BE2C (cell line): ENCODE data around the gene PLCB1.
"Not testable (repeated sequence)": the region's sequence is repeated elsewhere in the genome, so short reads cannot be mapped to it uniquely, and the experiment has no call there.

Experiments used
- DNase-seq: peaks from one replicate; pipeline ENCODE4 v3.0.0-alpha.2; 2020
- H3K27me3 ChIP-seq: fragments of 250-450 bp; sonication (Bioruptor Pico); 2 replicates; pipeline ENCODE4 v1.5.1; 2020; ENCODE audit warnings: mild to moderate bottlenecking
- H3K36me3 ChIP-seq: fragments of 250-450 bp; sonication (Bioruptor Pico); 2 replicates; pipeline ENCODE4 v1.5.1; 2020; ENCODE audit warnings: mild to moderate bottlenecking
- H3K4me1 ChIP-seq: fragments of 250-450 bp; sonication (Bioruptor Pico); 2 replicates; pipeline ENCODE4 v1.5.1; 2020
- H3K4me3 ChIP-seq: 2 replicates; pipeline ENCODE4 v1.5.1; 2011; ENCODE audit warnings: low read depth, low read length
- H3K9me3 ChIP-seq: fragments of 250-450 bp; sonication (Bioruptor Pico); 2 replicates; pipeline ENCODE4 v1.5.1; 2020
- TF ChIP-seq, protein P1 (sequence below): IDR thresholded peaks from 2 replicates; pipeline ENCODE4 v1.5.1; 2012; ENCODE audit warnings: mild to moderate bottlenecking, low read depth, low read length

Gene PLCB1

GRCh38 chr20:8373579-8373978 is 241.5 kb downstream of the PLCB1 start:
- Histone ChIP-seq H3K4me1 (peaks cover 17% of the 10 kb centered on the region), H3K27me3 (no peaks in the 10 kb centered on the region), H3K36me3 (peaks cover 3% of the 10 kb centered on the region; the same call in 1 of the 2 replicates), H3K4me3 (no peak overlapping the region), H3K9me3 (no peaks in the 10 kb centered on the region; the same call in 1 of the 2 replicates)
- TF ChIP-seq, protein P1, sequence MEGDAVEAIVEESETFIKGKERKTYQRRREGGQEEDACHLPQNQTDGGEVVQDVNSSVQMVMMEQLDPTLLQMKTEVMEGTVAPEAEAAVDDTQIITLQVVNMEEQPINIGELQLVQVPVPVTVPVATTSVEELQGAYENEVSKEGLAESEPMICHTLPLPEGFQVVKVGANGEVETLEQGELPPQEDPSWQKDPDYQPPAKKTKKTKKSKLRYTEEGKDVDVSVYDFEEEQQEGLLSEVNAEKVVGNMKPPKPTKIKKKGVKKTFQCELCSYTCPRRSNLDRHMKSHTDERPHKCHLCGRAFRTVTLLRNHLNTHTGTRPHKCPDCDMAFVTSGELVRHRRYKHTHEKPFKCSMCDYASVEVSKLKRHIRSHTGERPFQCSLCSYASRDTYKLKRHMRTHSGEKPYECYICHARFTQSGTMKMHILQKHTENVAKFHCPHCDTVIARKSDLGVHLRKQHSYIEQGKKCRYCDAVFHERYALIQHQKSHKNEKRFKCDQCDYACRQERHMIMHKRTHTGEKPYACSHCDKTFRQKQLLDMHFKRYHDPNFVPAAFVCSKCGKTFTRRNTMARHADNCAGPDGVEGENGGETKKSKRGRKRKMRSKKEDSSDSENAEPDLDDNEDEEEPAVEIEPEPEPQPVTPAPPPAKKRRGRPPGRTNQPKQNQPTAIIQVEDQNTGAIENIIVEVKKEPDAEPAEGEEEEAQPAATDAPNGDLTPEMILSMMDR = no peak
- no peak for DNase-seq

DNA sequence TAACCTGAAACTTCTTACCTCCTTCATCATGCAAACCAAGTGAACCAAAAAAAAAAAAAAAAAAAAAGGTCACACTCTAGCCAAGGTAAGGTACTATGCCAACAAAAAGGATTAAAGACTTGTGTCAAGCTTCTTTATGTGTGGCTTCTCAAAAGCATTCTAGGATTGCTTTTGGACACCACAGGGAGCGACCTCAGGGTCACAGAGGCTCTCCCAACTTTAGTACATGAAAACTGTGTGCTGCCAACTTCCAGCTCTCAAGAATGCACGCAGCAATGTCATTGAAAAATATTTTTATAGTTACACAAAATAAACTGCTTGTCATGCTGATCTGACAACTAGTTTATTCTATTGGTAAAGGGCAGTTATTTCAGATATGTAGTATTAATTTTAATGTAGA is 243.8 kb downstream of the PLCB1 start:
- no peak for DNase-seq
- Histone ChIP-seq H3K9me3 (no peaks in the 10 kb centered on the region; the same call in 1 of the 2 replicates), H3K4me3 (no peak overlapping the region), H3K36me3 (peaks cover 3% of the 10 kb centered on the region; the same call in 1 of the 2 replicates), H3K4me1 (peaks cover 14% of the 10 kb centered on the region), H3K27me3 (no peaks in the 10 kb centered on the region)
- TF ChIP-seq, protein P1 = no peak

DNA sequence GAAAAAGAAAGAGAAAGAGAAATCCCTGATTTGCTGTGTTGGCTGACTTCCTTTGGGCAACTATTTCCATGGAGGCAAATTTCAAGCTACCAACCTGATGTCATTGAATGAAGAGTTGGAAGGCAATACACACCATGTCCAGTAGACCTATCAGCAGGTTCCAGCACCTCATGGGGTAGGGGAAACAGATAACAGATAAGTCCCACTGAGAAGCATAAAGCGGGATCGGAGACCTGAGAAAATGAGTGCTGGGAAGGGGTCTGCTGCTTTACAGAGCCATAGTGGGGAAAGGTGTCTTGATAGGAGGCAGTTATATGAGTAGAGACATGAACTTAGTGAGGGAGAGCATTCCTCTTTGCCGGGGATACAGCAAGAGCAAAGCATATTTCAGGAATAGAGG is 244.9 kb downstream of the PLCB1 start:
- TF ChIP-seq, protein P1 = no peak
- Histone ChIP-seq H3K4me3 (no peak overlapping the region), H3K4me1 (peaks cover 7% of the 10 kb centered on the region), H3K36me3 (peaks cover 3% of the 10 kb centered on the region; the same call in 1 of the 2 replicates), H3K27me3 (no peaks in the 10 kb centered on the region), H3K9me3 (no peaks in the 10 kb centered on the region; the same call in 1 of the 2 replicates)
- DNase-seq = no peak

- not testable (repeated sequence) for H3K4me1 ChIP-seq, H3K36me3 ChIP-seq, DNase-seq, H3K9me3 ChIP-seq, H3K27me3 ChIP-seq, H3K4me3 ChIP-seq
Measured at GRCh38 chr20:8379125-8379524, 247.1 kb downstream of the PLCB1 start.

- Histone ChIP-seq H3K4me1 (peaks cover 48% of the 10 kb centered on the region), H3K4me3 (no peak overlapping the region), H3K9me3 (no peaks in the 10 kb centered on the region), H3K27me3 (no peaks in the 10 kb centered on the region), H3K36me3 (no peaks in the 10 kb centered on the region)
- peak; percentile 96 for DNase-seq
- TF ChIP-seq, protein P1 = no peak
Measured at GRCh38 chr20:8385247-8385646, 253.2 kb downstream of the PLCB1 start.

DNA sequence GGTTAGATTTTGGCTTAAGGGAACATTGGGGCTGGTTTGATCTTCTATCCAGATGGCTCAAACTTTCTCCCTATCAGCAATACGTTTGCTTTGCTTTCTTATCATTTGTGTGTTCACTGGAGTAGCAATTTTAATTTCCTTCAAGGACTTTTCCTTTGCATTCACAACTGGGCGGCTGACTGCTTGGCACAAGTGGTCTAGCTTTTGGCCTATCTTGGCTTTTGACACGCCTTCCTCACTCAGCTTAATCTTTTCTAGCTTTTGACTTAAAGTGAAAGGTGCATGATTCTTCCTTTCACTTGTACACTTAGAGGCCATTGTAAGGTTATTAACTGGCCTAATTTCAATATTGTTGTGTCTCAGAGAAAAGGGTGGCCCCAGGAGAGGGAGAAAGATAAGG is 254.9 kb downstream of the PLCB1 start:
- H3K4me1 ChIP-seq = peaks cover 57% of the 10 kb centered on the region
- DNase-seq = no peak
- H3K27me3 ChIP-seq = no peaks in the 10 kb centered on the region
- H3K4me3 ChIP-seq = no peak overlapping the region
- no peaks in the 10 kb centered on the region for H3K36me3 ChIP-seq
- TF ChIP-seq, protein P1 = no peak
- no peaks in the 10 kb centered on the region for H3K9me3 ChIP-seq

GRCh38 chr20:8388141-8388540 is 256.1 kb downstream of the PLCB1 start:
- H3K9me3 ChIP-seq = no peaks in the 10 kb centered on the region
- H3K36me3 ChIP-seq = no peaks in the 10 kb centered on the region
- DNase-seq = no peak
- H3K27me3 ChIP-seq = no peaks in the 10 kb centered on the region
- H3K4me3 ChIP-seq = no peak overlapping the region
- peaks cover 57% of the 10 kb centered on the region for H3K4me1 ChIP-seq
- TF ChIP-seq, protein P1 = no peak
